Ovary (tissue), 3 donors: ENCODE data around the gene FOXI3.

ENCODE experiments used
- CTCF ChIP-seq, 3 donors: fragments of 450-650 bp in 2 of 3; fragments of 200-600 bp in 1 of 3; IDR thresholded peaks; one replicate each; pipeline versions ENCODE4 v1.5.1 to v1.8.0; 2016 to 2022; ENCODE audit warnings: antibody characterized with exemption in 3 of 3, mild to moderate bottlenecking in 1 of 3
- POLR2A ChIP-seq: fragments of 450-650 bp; IDR thresholded peaks from one replicate; pipeline ENCODE4 v1.6.1; 2017; ENCODE audit warnings: antibody characterized with exemption, mild to moderate bottlenecking, moderate library complexity
- donor health status: DM: no; HTN: no; CAD: no.

GRCh38 chr2:88442473-88442872, 10.0 kb downstream of the FOXI3 start:
- TF ChIP-seq POLR2A, result no peak
- TF ChIP-seq CTCF (IDR thresholded peaks at IDR 0.05), result no peak
